Amniotic epithelial cell (primary cell): ENCODE data around the gene CSF3.
A peak's percentile ranks its signal among the peaks of the same experiment; 100 is the strongest.

Experiments used
- DNase-seq: peaks from one replicate; pipeline ENCODE4 v3.0.0-alpha.2; 2010; ENCODE audit warnings: low read depth

CSF3 gene

DNA sequence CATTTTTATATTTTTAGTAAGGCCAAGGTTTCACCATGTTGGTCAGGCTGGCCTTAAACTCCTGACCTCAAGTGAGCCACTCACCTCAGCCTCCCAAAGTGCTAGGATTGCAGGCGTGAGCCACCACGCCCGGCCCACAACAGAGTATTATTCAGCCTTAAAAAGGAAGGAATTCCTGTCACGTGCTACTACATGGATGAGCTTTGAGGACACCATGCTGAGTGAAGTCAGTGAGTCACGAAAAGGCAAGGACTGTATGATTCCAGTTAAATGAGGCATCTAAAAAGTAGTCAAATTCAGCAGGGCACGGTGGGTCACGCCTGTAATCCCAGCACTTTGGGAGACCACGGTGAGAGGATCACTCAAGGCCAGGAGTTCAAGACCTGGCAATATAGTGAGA lies 9.7 kb downstream of the CSF3 start:
- no peak for DNase-seq

DNA sequence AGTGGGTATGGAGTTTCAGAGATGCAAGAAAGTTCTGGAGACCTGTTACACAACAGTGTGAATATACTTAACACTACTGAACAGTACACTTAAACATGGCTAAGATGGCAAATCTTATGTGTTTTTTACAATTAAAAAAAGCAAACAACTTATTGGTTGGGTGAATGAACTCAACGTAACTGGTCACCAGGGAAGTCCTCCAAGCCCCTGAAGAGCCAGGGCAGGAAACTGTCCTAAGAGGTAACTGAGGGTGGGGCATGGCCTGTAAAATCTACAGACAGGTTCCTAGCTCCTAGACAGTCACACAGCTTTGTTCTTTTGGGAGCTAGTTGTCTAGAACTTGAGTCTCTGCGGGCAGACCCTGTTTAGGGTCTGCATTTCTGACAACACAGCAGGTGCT lies 10.3 kb downstream of the CSF3 start:
- no peak for DNase-seq

DNA sequence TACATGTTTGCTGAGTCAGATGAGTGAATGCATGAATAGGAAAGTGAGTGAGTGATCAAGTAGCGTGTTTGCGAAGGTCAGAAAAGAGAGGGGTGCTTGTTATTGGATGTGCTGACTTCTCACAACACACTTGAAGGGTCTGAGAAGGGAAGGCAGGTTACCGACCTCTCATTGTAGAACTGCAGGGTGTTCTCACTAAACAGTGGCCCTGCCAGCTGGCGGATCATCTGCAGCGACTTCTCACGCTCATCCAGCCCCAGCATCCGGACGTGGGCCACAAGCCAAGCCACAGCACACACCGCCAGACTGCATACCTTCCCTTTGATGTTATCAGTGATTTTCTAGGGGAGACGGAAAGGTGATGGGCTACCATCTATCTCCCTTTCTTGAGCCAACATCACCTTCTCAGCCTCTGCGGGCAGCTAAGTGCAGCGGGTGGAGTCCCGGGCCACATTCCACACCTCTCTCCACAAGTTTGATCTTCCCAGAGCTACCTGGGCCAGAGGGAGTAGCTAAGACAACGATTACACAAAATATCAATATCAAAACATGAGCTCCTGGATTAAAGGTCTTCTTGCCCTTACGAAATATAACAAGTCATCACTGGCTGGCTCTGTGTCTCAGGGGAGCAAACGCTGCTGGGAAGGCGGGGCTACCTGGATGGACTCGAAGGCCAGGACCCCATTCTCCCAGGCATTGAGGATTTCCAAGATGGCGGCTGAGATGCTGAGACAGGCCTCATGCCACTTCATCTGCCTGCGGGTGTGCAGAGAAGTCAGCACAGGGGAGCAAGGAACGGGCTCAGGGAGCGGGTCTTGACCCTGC lies 11.0 kb downstream of the CSF3 start:
- DNase-seq, result no peak

DNA sequence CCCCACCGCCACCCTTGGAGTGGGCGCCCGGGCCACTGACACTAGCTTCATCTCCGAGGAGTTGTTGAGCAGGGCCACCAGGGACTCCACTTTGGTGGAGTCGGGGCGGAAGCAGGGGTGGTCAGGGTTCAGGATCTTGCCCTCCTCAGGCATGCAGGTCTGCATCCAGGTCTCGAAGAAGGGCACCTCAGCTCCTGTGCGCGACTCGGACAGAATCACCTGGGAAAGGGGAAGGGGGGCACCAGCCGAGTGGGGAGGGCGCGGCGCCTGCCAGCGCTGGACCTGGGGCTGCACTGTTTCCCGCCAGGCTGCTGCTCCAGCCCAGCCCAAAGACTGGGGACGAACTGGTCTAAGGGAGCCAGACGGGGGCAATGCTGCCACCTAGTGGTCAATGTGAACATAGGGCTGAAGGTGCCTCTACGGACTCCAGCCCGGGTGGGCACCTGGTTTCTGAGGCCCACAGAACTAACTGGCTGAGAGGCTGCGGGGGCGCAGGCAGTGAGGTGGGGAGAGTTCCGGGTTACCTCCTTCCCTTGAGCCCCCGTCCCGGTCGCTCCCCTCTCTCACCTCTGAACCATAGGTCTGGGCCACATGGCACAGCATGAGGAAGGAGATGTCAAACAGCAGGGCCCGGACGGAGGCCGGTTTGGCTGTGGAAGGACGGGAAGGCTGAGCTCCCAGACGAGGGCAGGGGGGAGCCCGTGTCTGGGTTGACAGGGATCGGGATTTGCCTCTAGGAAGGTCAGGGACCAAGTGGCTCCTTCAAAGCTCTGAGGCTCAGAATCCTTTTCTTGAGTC lies 11.8 kb downstream of the CSF3 start:
- DNase-seq, result peak; percentile 60

DNA sequence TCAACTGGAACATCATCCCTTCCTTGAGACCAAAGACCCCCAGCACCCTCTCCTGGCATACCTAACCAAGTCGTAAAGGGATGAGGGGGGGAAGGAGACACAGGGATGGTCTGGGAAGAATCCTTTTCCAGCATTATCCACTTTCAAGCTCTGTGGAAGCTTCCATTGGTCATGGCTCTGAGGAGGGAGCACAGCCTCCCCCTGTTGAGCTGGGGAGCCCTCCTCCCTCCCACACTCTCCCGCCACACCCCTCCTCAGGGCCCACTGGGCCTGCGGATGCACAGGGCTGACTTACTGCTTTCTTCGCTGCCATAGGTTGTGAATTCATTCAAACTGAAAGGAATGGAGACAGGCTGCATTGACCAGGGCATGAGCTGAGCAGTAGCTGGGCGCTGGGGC lies 12.4 kb downstream of the CSF3 start:
- DNase-seq, result no peak

DNA sequence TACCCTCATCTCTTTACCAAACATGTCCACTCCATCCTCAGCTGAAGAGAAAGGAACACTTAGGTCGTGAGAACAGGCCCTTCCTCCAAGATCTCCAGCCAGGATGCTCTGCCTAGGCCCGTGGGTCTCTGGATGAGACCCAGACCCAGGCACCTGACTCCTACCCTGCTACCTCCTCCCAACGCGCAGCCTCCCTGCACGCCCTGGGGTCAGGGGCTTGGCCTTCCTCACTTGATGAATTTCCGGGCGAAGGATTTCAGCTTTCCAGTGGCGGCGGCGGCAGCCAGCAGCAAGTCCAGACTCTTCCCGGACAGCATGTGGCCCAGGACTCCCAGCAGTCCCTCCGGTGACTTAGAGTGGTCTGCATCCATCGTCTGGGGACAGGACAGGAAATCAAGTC lies 13.4 kb downstream of the CSF3 start:
- DNase-seq, result no peak

DNA sequence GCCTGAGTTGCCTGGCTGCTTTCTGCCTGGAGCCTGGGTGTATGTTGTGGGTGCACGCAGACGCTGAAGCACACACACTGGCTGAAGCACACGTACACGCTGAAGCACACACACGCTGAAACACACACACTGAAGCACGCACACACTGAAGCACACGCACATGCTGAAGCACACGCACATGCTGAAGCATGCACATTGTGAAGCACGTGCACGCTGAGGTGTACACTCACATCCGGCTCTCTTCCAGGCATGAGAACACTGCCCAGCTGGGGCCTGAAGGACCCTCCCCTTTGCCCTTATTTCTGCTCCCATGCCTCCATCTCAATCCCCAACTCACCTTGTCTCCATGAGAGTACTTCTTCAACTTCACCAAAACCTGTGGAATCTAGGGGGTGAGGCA lies 16.5 kb downstream of the CSF3 start:
- DNase-seq, result no peak

DNA sequence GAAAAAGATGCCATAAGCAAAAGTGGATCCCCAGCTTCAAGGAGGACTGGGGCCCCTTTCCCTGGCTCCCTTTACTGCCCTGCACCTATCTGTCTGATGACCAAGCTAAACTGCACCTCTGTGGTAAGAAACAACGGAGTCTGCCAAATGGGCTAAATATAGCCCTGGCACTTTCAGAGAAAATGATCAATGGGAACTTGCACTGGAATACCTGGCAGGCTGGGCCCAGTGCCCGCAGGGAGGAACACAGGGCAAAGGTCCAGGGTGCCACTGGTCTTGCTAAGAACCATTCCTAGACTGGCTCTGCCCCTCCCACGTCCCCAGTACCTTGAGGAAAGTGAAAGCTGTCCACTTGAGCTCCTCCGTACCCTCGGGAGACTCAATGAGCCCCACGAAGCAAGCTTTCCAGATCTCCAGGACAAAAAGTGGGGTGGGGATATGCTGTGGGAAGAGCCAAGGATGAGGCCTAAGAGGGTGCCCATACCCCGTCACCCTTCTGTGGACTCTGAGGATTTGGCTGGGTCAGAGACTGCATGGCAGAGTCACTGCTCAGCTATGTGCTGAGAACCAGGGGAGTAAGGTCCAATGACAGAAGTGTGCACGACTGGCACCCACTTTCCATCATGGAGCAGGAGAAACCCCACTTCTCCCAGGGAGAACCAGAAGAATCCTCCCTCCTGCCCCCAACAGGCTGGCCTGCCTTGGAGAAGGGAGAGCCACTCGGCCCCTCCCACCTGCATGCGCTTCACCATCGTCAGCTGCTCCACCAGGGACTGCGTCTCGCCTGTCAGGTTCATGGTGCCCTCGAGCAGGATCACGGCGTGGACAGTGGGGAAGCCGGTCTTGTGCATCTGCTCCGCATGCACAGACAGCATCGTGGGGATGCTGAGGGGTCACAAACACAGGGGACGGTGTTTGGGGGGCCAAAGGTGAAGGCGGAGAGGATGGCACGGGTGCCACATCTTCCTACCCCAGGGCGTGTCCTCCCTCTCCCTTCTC lies 17.4 kb downstream of the CSF3 start:
- DNase-seq, result no peak

DNA sequence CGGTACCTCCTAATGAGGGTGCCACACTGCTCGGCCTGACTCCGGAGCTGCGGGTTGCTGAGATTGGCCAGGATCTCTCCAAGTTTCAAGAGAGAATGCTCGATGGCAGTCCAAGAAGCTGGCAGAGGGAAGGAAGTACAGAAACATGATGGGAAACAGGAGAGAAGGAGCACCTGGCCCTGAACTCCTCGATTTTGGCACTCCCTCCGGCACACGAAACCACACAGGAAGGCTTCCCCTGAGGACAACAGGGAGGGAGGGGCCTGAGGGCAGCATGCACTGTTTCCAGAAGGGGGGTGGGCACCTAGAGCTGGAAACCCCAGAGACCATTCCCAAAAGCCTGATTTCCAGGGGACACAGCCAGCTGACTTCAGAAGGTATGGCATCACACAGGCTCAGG lies 18.1 kb downstream of the CSF3 start:
- DNase-seq, result no peak

DNA sequence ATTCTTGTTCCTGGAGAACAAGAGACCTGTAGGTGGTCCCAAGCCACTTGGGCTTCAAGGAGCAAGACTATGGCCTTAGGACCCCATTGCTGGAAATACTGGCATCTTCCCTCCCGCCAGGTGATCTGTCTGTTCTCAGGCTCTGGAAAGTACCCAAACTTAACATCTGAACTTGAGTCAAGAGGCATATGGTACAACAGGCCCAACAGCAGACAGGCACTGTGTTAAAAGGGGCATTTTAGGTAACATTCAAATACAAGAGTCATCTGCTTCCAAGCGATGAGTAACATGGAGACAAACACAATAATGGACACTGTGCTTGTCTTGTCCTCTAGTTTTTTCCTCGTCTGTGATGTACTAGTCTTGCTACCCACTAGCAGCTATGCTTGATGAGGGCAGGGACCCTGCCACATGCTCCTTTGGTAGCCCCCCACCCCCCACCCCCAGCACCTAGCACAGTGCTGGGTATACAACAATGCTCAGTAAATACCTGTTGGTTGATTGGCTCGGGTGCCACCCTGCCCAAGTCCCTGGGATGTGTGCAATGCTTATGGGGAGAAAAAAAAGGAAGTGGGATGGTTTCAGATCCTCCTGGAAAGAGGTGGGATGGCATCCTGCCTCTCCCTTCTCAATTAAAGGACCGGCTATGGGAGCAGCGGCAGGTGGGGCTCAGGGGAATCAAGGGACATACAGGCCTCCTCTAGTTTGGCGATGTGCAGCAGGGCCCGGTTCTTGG lies 19.4 kb downstream of the CSF3 start:
- DNase-seq, result no peak

DNA sequence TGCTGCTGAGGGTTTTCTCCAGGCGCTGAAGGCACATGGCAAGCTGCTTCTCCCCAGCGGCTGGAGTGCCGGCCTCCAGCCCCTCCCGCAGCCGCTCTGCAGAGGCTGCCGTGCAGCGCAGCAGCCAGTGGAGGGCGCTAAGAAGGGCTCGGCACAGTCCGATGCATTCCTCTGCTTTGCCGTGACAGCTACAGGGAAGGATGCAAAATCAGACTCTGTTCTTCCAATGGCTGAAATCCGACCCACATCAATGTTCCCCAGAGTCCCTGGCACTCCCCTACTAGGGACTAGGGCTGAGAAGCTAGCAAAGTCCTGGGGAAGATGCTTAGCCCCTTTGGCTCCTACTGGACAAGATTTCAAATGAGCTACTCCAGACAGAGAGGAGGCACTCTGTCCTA lies 19.9 kb downstream of the CSF3 start:
- DNase-seq, result peak; percentile 38

DNA sequence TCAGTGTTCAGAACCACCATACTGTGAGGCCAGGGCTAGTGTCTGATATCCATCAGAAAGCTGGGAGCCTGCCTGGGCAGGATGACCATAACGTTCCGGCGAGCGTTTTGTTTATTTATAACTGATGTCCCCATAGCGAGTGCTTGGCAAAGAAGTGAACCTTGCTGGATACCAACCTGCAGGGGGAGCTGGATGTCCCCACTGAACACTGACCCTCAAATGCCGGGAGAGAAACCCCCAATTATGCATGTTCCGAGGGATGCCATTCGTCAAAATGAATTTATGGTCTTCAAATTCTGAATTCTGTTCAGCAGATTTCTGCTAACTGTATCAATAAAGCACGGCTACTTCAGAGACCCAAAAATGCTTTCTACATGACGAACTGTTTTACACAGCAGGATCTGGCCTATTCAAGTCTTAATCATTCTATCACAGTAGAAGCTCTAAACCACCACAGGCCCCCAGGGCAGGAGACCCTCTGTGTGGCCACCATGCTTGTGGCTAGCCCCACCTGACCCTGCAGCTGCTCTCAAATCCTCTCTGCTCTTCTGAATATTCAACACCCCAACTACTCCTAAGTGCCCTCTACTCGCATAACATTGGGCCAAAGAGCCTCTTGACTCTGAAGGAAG lies 23.8 kb downstream of the CSF3 start:
- DNase-seq, result peak; percentile 82

DNA sequence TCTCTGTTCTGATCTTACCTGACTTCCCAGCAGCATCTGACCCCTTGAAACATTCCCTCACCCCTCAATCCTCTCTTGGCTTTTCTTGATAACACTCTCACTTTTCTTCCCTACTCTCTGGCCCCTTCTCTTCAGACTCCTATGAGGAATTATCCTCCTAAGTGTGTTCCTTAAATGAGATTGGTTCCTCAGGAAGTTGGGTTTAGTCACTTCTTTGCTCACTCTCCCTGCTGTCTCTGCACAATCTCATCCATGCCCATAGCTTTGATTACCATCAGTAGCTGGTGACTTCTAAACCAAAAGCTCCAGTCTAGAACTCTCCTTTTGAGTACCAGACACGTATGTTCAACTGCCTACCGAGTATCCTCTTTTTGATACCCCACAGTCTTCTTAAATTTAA lies 26.0 kb downstream of the CSF3 start:
- no peak for DNase-seq

DNA sequence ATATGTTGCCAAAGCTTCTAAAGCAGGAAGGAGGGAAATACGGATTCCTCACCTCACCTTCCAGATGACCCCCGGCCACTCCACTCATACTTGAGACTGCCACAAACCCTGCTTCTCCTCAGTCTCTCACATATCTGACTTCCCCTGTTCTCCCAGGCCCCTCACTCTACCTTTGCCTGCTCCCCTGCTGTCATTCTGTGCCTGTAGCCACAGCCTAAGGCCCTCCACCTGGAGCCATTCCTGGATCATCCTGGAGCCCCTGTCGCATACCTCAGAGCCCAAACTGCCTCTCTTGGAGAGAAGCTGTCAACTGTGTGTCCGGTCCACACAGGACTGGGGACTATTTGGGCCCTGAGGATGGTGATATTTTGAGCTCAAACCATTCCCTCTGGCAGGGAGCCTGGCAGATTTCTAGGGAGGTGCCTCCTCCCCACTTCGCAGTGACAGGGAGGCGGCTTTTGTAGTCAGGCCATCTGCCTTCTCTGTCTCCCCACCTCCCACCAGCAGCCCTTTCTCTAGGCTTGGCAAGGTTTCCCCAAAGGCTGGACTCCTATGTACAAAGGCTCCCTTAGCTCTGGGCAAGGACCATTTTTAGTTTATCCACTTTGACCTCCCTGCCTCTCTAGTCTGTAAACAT lies 41.3 kb downstream of the CSF3 start:
- no peak for DNase-seq

DNA sequence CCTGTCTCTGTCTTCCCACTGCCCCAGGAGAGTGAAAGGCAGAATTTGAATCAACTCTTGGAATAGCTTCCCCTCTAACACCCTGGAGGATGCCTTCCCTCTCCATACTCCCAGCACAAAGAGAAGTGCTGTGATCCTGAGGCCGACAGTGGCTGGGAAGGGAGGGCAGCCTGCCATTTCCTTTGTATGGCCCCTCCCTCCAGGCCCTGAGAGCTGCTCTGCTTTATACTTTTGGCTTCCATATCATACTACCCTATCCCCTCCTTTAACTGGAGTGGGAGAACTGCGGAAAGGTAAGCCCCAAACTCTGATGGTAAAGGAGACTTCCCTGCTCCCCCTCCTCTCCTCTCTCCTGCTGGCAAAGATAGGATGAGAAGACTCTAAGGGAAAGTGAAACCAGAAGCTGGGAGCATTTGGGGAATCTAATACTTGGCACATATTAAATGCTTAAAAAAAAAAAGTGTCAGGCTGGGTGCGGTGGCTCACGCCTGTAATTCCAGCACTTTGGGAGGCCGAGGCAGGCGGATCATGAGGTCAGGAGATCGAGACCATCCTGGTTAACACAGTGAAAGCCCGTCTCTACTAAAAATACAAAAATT lies 43.0 kb downstream of the CSF3 start:
- DNase-seq, result no peak

DNA sequence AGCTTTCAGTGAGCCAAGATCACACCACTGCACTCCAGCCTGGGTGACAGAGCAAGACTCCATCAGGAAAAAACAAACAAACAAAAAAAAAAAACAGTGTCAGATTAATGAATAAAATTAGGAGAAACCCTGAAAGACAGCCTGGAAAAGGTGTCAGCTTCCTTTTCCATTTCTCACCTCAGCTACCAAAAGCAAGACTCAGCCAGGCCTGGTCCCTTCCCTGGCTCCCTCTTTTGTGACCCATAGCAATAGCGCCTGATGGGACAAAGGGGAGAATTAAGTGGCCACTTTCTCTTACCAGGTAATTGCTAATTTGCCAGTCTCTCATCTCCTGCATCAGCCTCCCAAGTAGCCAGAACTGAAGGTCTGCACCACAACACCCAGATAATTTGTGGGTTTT lies 43.6 kb downstream of the CSF3 start:
- no peak for DNase-seq

DNA sequence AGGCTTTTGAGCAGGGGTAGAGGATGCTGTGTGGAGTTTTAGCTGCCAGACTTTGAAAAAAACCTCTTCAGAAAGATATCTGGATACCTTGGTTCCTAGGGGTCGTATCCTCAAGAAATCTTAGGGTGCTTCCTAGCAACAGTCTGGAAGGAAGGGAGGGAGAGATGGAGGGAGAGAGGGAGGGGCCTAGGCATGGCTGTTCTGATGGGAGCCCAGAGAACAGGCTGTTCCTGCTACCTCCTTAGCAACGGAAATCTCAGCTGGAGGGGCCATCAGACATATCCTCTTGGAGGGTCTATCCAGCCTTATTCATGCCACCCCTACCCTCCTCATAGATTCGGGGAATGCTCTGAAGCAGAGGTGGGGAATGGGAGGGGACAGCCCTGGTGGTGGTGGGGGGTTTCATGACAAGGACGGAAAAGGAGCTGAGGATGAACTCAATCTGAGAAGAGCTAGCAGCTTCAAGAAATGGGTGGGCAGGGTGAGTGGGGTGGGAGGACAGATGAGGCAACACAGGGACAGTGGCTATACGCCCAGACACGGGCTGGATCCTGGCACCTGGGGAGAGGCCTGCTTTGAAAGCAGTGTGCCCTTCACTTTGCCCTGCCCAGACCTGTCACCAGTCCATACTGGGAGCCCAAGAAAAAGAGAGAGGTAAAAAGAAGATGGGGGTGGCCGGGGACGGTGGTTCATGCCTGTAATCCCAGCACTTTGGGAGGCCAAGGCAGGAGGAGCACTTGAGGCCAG lies 44.7 kb downstream of the CSF3 start:
- no peak for DNase-seq

DNA sequence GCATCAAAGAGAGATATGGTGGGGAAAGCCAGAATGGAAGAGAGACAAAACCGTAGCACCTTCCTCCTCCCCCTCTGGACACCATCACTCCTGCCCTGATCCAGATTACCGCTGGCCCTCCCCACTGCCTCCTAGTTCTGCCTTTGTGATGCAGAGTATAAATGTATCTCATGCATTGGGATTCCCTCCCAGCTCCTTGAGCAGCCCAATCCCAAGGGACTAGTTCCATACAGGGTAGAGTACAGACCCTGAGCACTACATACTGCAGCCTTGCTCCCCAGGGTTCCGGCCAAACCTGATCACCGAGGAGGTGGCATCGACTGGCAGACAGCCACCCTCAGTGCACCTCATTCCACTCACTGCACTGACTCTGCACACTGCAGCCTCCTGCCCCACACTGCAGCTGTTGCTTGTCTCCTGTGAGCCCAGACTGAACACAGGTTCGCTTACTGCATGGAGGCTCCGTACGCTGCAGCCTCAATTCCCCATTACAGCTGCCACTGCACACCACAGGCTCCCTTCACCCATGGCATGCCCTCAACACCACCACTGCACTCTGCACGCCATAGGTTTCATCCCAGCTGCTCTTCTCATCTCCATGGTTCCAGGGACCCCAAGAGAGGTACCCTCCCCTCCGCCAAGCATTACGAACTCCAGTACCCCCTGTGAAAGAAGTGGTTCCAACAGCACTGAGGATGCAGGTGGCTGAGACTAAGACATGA lies 45.8 kb downstream of the CSF3 start:
- DNase-seq, result no peak

DNA sequence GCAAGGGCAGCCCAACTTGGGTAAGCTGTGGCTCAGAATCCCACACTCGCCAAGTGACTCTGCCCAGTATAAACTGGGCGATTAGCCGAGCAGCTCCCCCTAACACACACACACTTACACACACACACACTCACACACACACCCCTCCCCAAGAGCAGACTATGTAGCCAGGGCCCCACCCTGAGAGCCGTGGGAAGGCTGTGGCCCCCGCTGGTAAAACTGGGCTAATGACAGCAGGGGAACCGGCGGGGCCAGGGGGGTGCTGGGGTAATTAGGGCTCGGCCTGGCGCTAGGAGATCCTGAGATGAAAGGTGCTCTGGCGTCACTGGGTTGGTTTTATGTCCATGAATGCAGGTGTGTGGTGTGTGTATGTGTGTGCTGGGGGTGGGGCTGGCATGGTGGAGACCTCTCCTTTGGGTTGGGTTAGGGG lies 46.4 kb downstream of the CSF3 start:
- DNase-seq, result no peak
